Tibial nerve (tissue), 4 donors: ENCODE measurements around the gene RELB. TPM values are rescaled to one million over a fixed set of nuclear protein-coding genes. Genes with fewer than 3 reads are reported as not detected.

Source experiments
- DNase-seq, 2 donors: peaks; one replicate each; pipeline ENCODE4 v3.0.0-alpha.2; 2019; ENCODE audit warnings: low spot score in 2 of 2
- H3K27ac ChIP-seq, 4 donors: fragments of 200-600 bp; sonication (generic) in 3 of 4; one replicate each; pipeline ENCODE4 v1.5.1; 2017 to 2019; ENCODE audit warnings: mild to moderate bottlenecking in 1 of 4
- H3K27me3 ChIP-seq, 2 donors: fragments of 200-600 bp; sonication (generic) in 1 of 2; one replicate each; pipeline versions ENCODE4 v1.5.1 to v1.6.0; 2017 to 2019
- H3K36me3 ChIP-seq, 3 donors: fragments of 200-600 bp; sonication (generic); one replicate each; pipeline ENCODE4 v1.5.1; 2018 to 2019
- H3K4me1 ChIP-seq, 4 donors: fragments of 200-600 bp; sonication (generic) in 3 of 4; one replicate each; pipeline ENCODE4 v1.5.1; 2017 to 2019
- H3K4me3 ChIP-seq, 4 donors: fragments of 200-600 bp; sonication (generic) in 3 of 4; one replicate each; pipeline ENCODE4 v1.5.1; 2017 to 2019; ENCODE audit warnings: mild to moderate bottlenecking in 1 of 4, moderate library complexity in 1 of 4
- H3K9me3 ChIP-seq, 4 donors: fragments of 200-600 bp; sonication (generic) in 3 of 4; one replicate each; pipeline ENCODE4 v1.5.1; 2017 to 2019
- CTCF ChIP-seq, 5 experiments: fragments of 200-600 bp in 3 of 5; fragments of 450-650 bp in 2 of 5; sonication (generic) in 3 of 5; IDR thresholded peaks; one replicate each; pipeline ENCODE4 v1.5.1; 2016 to 2019; ENCODE audit warnings: antibody characterized with exemption in 5 of 5, mild to moderate bottlenecking in 3 of 5, moderate library complexity in 2 of 5
- EP300 ChIP-seq, 2 donors: sonication (generic); formaldehyde crosslinking; IDR thresholded peaks; one replicate each; pipeline ENCODE4 v1.6.1; 2017; ENCODE audit warnings: antibody characterized with exemption in 2 of 2, mild to moderate bottlenecking in 1 of 2
- POLR2A ChIP-seq, 2 donors: fragments of 450-650 bp; IDR thresholded peaks; one replicate each; pipeline ENCODE4 v1.6.1; 2017; ENCODE audit warnings: antibody characterized with exemption in 2 of 2, mild to moderate bottlenecking in 2 of 2, moderate library complexity in 2 of 2
- WGBS, 2 donors: methylation state at CpG; one replicate each; pipeline ENCODE4 v1.1.5; 2018; 5-methylcytosine and 5-hydroxymethylcytosine counted together
- total RNA-seq, 4 donors: library from RNA; depleted of rRNA; stranded (reverse); fragments of >200 nt; gene quantifications; one replicate each; pipeline ENCODE4 v1.1.0, GENCODE V29; 2016

RELB gene
- total RNA-seq, 4 donors from 2014 or later, result 4.2 to 14.9 (median 9.9) TPM

GRCh38 chr19:44974857-44975256 lies 26.4 kb upstream of the RELB start:
- Histone ChIP-seq H3K4me1 (no peaks in the 10 kb centered on the region), H3K27ac (no peak overlapping the region), H3K27me3 (no peaks in the 10 kb centered on the region), H3K9me3 (no peaks in the 10 kb centered on the region), H3K4me3 (no peak overlapping the region), H3K36me3 (peaks cover 4 to 81% (median 42%) of the 10 kb centered on the region in 3 donors)
- no peak for DNase-seq
- WGBS, 2 donors, result 91 to 94% methylated on average over 5 of the region's 5 CpGs
- TF ChIP-seq POLR2A (IDR thresholded peaks at IDR 0.05), result no peak
- no peak for TF ChIP-seq CTCF (IDR thresholded peaks at IDR 0.05)
- TF ChIP-seq EP300 (IDR thresholded peaks at IDR 0.05), result no peak

GRCh38 chr19:44975444-44975843 lies 25.8 kb upstream of the RELB start:
- H3K27ac ChIP-seq, result no peak overlapping the region
- H3K9me3 ChIP-seq, result no peaks in the 10 kb centered on the region
- H3K36me3 ChIP-seq, result peaks cover 4 to 81% (median 42%) of the 10 kb centered on the region in 3 donors
- 93 to 96% methylated on average over 4 of the region's 4 CpGs for WGBS, 2 donors
- H3K4me3 ChIP-seq, result no peak overlapping the region
- no peaks in the 10 kb centered on the region for H3K4me1 ChIP-seq
- H3K27me3 ChIP-seq, result no peaks in the 10 kb centered on the region
- no peak for DNase-seq
- TF ChIP-seq EP300 (IDR thresholded peaks at IDR 0.05) (no peak), POLR2A (IDR thresholded peaks at IDR 0.05) (no peak), CTCF (IDR thresholded peaks at IDR 0.05) (no peak)

GRCh38 chr19:44984005-44984404 lies 17.3 kb upstream of the RELB start:
- no peak for DNase-seq
- H3K4me1 ChIP-seq, result no peaks in the 10 kb centered on the region
- no peaks in the 10 kb centered on the region for H3K9me3 ChIP-seq
- TF ChIP-seq POLR2A (IDR thresholded peaks at IDR 0.05), result no peak
- no peak for TF ChIP-seq CTCF (IDR thresholded peaks at IDR 0.05)
- no peak for TF ChIP-seq EP300 (IDR thresholded peaks at IDR 0.05)
- peaks cover 0 to 97% (median 21%) of the 10 kb centered on the region in 3 donors for H3K36me3 ChIP-seq
- no peak overlapping the region for H3K4me3 ChIP-seq
- 76 to 90% methylated on average over 9 of the region's 9 CpGs for WGBS, 2 donors
- no peaks in the 10 kb centered on the region for H3K27me3 ChIP-seq
- H3K27ac ChIP-seq, result no peak overlapping the region

GRCh38 chr19:44985445-44985844 lies 15.8 kb upstream of the RELB start:
- H3K36me3 ChIP-seq, result peaks cover 0 to 97% (median 19%) of the 10 kb centered on the region in 3 donors
- TF ChIP-seq EP300 (IDR thresholded peaks at IDR 0.05), result no peak
- no peak for TF ChIP-seq POLR2A (IDR thresholded peaks at IDR 0.05)
- no peak for TF ChIP-seq CTCF (IDR thresholded peaks at IDR 0.05)
- H3K4me3 ChIP-seq, result no peak overlapping the region
- H3K9me3 ChIP-seq, result no peaks in the 10 kb centered on the region
- H3K4me1 ChIP-seq, result no peaks in the 10 kb centered on the region
- DNase-seq, result no peak
- WGBS, 2 donors, result 80 to 83% methylated on average over 2 to 4 of the region's 4 CpGs
- H3K27me3 ChIP-seq, result no peaks in the 10 kb centered on the region
- no peak overlapping the region for H3K27ac ChIP-seq

GRCh38 chr19:44986389-44986788 lies 14.9 kb upstream of the RELB start:
- no peak for TF ChIP-seq POLR2A (IDR thresholded peaks at IDR 0.05)
- TF ChIP-seq EP300 (IDR thresholded peaks at IDR 0.05), result no peak
- TF ChIP-seq CTCF (IDR thresholded peaks at IDR 0.05), result no peak
- no peak for DNase-seq
- no peak overlapping the region for H3K27ac ChIP-seq
- H3K9me3 ChIP-seq, result no peaks in the 10 kb centered on the region
- H3K4me3 ChIP-seq, result no peak overlapping the region
- H3K4me1 ChIP-seq, result no peaks in the 10 kb centered on the region
- 90 to 93% methylated on average over 3 to 7 of the region's 7 CpGs for WGBS, 2 donors
- H3K27me3 ChIP-seq, result no peaks in the 10 kb centered on the region
- peaks cover 0 to 97% (median 15%) of the 10 kb centered on the region in 3 donors for H3K36me3 ChIP-seq
